ENCODE data around the gene CDKAL1.

CDKAL1 gene

DNA sequence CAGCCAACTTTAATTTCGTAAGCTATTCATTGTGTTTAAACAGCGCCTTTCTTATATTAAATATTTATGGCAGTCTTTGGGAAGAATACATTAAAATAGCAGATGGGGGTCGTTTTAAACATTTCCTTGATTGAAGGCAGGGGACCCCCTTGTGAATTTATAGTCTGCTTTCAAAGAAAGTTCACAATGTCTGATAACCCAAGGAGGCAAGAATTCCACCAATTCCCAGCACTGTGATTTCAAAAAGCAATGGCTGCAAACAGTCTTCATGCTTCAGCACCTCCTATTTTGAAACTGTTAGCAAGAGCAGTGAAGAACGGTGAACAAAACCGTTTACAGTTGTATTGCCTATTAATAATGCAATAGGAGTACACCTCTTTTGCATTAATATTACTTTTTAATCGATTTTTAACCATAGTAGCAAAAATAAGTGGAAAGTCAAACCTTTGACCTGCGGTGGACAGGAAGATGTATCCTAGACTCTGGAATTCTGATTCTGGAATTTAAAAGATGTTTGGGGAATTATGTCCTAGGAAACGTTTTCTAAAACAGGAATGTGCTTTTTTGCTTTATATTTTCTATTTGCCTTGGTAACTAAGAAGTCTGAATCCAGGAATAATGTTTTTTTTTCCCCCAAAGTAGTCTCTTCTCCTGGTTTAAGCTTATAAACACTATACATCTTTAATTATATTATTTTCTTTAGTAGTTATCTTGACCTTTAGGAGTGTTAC lies 393.0 kb downstream of the CDKAL1 start:
- H3K4me1 ChIP-seq (ENCODE audit: control insufficient read depth, insufficient read depth, low read length) = no peaks in the 10 kb centered on the region
- no peaks in the 10 kb centered on the region for H3K36me3 ChIP-seq (ENCODE audit: control insufficient read depth, insufficient read depth, low read length)
- H3K9me3 ChIP-seq (ENCODE audit: control insufficient read depth, insufficient read depth, low read length) = no peaks in the 10 kb centered on the region
- no peak overlapping the region for H3K27ac ChIP-seq (ENCODE audit: low read length)
- no peaks in the 10 kb centered on the region for H3K27me3 ChIP-seq (ENCODE audit: control insufficient read depth, insufficient read depth, low read length)
- no peak for DNase-seq (ENCODE audit: low read depth, low spot score)
- no peak overlapping the region for H3K4me3 ChIP-seq (ENCODE audit: low read length)
- no CpG with 5 or more reads among the region's 8 CpGs for WGBS (ENCODE audit: insufficient coverage, insufficient read length)

DNA sequence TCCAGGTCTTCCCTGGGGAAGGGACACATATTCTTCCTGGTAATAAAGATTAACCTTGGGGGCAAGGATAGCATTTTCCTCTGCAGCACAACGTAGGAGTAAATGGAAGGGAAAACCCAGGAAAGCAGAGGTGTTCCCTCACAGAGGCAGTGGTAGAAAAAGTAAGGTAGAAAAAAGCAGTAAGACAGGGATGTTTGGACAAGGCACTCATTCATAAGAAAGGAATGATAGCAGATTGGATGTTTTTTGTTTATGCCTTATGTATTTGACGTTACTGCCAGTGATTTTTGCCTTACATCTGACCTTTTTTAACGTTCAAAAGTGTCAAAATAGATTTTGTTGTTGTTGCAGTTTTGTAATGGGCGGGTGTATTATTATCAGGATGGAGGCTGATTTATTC lies 395.0 kb downstream of the CDKAL1 start:
- no peak overlapping the region for H3K27ac ChIP-seq (ENCODE audit: low read length)
- no peaks in the 10 kb centered on the region for H3K36me3 ChIP-seq (ENCODE audit: control insufficient read depth, insufficient read depth, low read length)
- H3K4me1 ChIP-seq (ENCODE audit: control insufficient read depth, insufficient read depth, low read length) = no peaks in the 10 kb centered on the region
- H3K9me3 ChIP-seq (ENCODE audit: control insufficient read depth, insufficient read depth, low read length) = no peaks in the 10 kb centered on the region
- no peak overlapping the region for H3K4me3 ChIP-seq (ENCODE audit: low read length)
- no peaks in the 10 kb centered on the region for H3K27me3 ChIP-seq (ENCODE audit: control insufficient read depth, insufficient read depth, low read length)
- no CpG with 5 or more reads among the region's 4 CpGs for WGBS (ENCODE audit: insufficient coverage, insufficient read length)
- no peak for DNase-seq (ENCODE audit: low read depth, low spot score)

DNA sequence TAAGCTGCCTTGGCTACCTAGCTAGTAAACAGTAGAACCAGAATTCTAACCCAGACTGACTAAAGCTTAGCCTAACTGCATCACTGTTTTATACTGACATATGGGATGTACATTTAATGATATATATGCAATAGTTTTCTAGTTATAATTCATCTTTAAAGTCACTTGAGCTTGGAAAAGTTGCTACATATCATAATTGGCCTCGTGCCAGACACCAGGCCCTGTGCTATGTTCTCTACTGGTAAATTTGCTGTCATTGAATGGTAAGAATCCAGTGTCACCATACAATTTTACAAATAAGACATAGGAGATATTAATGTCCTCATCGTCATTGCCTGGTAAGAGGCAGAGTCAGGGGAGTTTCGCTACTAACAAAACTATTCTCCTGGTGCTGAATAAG lies 396.8 kb downstream of the CDKAL1 start:
- H3K27ac ChIP-seq (ENCODE audit: low read length) = no peak overlapping the region
- DNase-seq (ENCODE audit: low read depth, low spot score) = no peak
- no CpG with 5 or more reads among the region's 3 CpGs for WGBS (ENCODE audit: insufficient coverage, insufficient read length)
- no peaks in the 10 kb centered on the region for H3K9me3 ChIP-seq (ENCODE audit: control insufficient read depth, insufficient read depth, low read length)
- no peaks in the 10 kb centered on the region for H3K36me3 ChIP-seq (ENCODE audit: control insufficient read depth, insufficient read depth, low read length)
- H3K4me3 ChIP-seq (ENCODE audit: low read length) = no peak overlapping the region
- no peaks in the 10 kb centered on the region for H3K27me3 ChIP-seq (ENCODE audit: control insufficient read depth, insufficient read depth, low read length)
- H3K4me1 ChIP-seq (ENCODE audit: control insufficient read depth, insufficient read depth, low read length) = no peaks in the 10 kb centered on the region

DNA sequence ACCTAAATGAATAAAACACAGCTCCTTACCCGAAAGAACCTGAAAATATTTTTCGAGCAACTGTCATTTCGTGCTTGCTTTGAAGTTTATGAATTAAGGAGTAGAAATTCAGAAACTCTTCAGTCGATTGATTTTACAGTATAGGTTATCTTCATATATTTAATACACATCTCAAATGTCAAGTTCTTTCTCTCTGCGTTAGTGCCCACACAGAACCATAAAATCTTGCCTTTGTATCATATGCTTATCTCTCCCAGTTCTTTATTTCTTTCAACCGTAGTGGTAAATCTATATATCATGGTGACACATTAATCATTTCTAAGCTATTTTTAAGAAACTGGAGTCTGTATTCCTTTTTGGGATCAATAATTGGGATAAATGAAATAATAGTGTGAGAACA lies 397.5 kb downstream of the CDKAL1 start:
- WGBS (ENCODE audit: insufficient coverage, insufficient read length) = no CpG with 5 or more reads among the region's 6 CpGs
- DNase-seq (ENCODE audit: low read depth, low spot score) = no peak
- no peak overlapping the region for H3K4me3 ChIP-seq (ENCODE audit: low read length)
- H3K36me3 ChIP-seq (ENCODE audit: control insufficient read depth, insufficient read depth, low read length) = no peaks in the 10 kb centered on the region
- H3K27ac ChIP-seq (ENCODE audit: low read length) = no peak overlapping the region
- H3K27me3 ChIP-seq (ENCODE audit: control insufficient read depth, insufficient read depth, low read length) = no peaks in the 10 kb centered on the region
- H3K4me1 ChIP-seq (ENCODE audit: control insufficient read depth, insufficient read depth, low read length) = no peaks in the 10 kb centered on the region
- no peaks in the 10 kb centered on the region for H3K9me3 ChIP-seq (ENCODE audit: control insufficient read depth, insufficient read depth, low read length)

DNA sequence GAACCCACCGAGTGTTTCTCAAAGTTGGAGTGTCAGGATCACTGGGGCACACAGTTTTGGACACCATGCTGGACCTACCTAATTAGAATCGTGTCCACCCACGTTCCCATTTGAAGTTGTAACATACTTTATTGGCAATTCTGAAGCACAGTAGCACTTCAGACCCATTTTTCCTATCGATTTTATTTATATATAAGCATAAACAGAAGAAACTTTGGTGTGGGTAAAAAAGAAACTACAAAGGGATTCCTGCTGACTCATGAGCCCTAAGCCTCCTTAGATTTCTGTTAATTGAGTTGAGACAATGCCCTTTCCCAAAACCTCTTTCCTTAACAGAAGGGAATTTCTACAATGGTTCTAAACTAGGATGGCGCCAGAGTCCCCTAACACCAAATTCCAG lies 398.0 kb downstream of the CDKAL1 start:
- Histone ChIP-seq H3K27ac (ENCODE audit: low read length) (no peak overlapping the region), H3K4me1 (ENCODE audit: control insufficient read depth, insufficient read depth, low read length) (no peaks in the 10 kb centered on the region), H3K9me3 (ENCODE audit: control insufficient read depth, insufficient read depth, low read length) (no peaks in the 10 kb centered on the region), H3K27me3 (ENCODE audit: control insufficient read depth, insufficient read depth, low read length) (no peaks in the 10 kb centered on the region), H3K36me3 (ENCODE audit: control insufficient read depth, insufficient read depth, low read length) (no peaks in the 10 kb centered on the region), H3K4me3 (ENCODE audit: low read length) (no peak overlapping the region)
- DNase-seq (ENCODE audit: low read depth, low spot score) = no peak
- WGBS (ENCODE audit: insufficient coverage, insufficient read length) = no CpG with 5 or more reads among the region's 5 CpGs

DNA sequence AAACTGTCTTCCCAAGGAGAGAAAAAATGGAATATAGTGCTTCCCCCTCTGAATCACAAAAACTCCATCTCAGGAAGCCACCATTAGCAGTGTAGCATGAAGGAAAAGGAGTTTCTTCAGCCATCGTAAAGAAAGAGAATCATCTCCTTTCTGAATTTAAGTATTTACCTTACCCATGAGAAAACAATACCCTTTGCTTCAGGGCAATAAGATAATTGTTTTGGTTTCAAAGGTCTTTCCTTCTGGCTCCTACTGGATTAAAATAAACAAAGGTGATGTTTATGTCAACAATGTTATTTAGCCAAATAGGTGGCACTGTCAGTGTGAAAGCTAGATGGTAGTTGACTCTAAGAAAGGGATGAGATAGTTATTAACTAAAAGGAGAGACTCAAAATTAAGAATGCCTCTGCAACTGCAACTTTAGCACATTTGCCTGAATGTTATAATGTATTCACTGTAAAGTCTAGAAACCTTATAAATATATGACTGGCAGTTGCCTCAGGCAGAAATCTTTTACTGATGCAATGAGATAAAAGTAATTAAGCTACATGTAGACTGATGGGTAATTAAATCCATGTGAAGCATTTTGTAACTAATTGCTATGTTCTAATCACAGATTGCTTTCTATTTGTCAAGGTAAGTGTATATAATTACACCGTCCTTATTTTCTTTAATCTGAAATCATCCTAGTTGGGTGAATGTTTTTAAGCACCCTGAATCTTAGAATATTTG lies 399.0 kb downstream of the CDKAL1 start:
- no peak for DNase-seq (ENCODE audit: low read depth, low spot score)
- WGBS (ENCODE audit: insufficient coverage, insufficient read length) = no CpG with 5 or more reads among the region's 2 CpGs
- Histone ChIP-seq H3K36me3 (ENCODE audit: control insufficient read depth, insufficient read depth, low read length) (no peaks in the 10 kb centered on the region), H3K27ac (ENCODE audit: low read length) (no peak overlapping the region), H3K9me3 (ENCODE audit: control insufficient read depth, insufficient read depth, low read length) (no peaks in the 10 kb centered on the region), H3K27me3 (ENCODE audit: control insufficient read depth, insufficient read depth, low read length) (no peaks in the 10 kb centered on the region), H3K4me1 (ENCODE audit: control insufficient read depth, insufficient read depth, low read length) (no peaks in the 10 kb centered on the region), H3K4me3 (ENCODE audit: low read length) (no peak overlapping the region)

DNA sequence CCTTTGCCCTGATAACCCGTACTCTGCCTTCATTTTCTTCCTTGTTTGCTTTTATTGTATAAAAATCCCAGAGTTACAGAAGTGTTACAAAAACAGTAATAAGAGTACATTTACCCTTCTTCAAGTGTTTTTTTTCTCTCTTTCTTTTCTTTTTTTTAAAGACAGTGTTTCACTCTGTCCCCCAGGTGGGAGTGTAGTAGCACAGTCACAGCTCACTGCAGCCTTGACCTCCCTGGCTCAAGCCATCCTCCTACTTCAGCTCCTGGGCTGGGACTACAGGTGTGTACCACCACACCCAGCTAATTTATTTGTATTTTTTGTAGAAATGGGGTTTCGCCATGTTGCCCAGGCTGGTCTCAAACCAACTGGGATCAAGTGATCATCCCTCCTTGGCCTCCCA lies 402.7 kb downstream of the CDKAL1 start:
- Histone ChIP-seq H3K27me3 (ENCODE audit: control insufficient read depth, insufficient read depth, low read length) (no peaks in the 10 kb centered on the region), H3K36me3 (ENCODE audit: control insufficient read depth, insufficient read depth, low read length) (no peaks in the 10 kb centered on the region), H3K4me1 (ENCODE audit: control insufficient read depth, insufficient read depth, low read length) (no peaks in the 10 kb centered on the region), H3K9me3 (ENCODE audit: control insufficient read depth, insufficient read depth, low read length) (no peaks in the 10 kb centered on the region), H3K4me3 (ENCODE audit: low read length) (no peak overlapping the region), H3K27ac (ENCODE audit: low read length) (no peak overlapping the region)
- no peak for DNase-seq (ENCODE audit: low read depth, low spot score)
- no CpG with 5 or more reads among the region's 2 CpGs for WGBS (ENCODE audit: insufficient coverage, insufficient read length)

DNA sequence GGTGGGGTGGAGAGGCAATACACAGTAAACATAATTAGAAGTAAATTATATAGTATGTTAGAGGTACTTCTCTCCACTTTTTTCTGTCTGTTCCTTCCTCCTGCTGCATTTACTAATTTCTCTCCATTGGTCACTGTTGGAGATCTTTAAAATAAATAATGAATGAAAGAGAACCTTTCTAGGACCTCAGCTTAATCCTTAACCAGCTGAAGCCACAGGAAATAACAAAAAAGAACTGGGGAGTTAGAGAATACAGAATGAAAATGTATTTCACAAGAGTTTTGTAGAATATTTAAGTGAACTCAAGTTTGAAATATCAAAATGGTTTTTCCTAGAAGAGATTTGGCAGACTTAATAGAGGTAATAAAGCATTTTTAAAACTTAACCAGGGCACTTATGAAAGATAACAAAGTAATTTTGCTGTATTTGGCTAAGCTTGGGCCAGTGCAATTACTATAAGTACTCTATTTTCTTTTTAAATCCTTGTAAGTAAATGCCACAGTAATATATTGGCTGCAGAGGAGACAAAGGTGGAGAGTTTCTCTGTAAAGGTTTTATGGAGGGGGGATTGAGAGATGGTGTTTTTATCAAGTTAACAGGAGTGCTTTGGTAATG lies 405.0 kb downstream of the CDKAL1 start:
- Histone ChIP-seq H3K4me3 (ENCODE audit: low read length) (no peak overlapping the region), H3K36me3 (ENCODE audit: control insufficient read depth, insufficient read depth, low read length) (no peaks in the 10 kb centered on the region), H3K27ac (ENCODE audit: low read length) (no peak overlapping the region), H3K4me1 (ENCODE audit: control insufficient read depth, insufficient read depth, low read length) (no peaks in the 10 kb centered on the region), H3K9me3 (ENCODE audit: control insufficient read depth, insufficient read depth, low read length) (no peaks in the 10 kb centered on the region), H3K27me3 (ENCODE audit: control insufficient read depth, insufficient read depth, low read length) (no peaks in the 10 kb centered on the region)
- DNase-seq (ENCODE audit: low read depth, low spot score) = no peak

DNA sequence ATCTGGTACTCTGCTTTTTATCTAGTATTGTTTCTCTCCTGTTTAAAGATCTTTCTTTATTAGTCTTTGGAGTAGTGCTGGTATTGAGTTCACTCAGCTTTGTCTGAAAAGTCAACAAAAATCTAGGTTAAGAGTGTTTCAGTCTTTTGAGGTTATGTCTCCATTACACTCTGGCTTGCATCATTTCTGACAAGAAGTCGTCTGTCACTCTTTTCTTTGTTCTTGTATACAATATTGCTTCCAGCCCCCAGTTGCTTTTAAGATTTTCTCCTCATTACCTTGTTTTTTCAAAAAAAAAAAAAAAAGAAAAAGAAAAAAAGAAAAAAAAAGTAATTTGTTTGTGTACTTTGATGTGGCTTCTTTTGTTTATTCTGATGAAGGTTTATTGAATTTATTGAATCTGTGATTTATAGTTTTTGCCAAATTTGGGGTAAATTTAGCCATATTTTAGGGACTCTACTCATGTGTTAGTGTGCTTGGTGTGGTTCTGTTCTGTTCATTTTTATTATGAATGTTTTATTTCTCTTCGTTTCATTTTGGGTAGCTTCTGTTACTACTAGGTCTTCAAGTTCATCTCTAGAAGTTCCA lies 408.9 kb downstream of the CDKAL1 start:
- Histone ChIP-seq H3K27me3 (ENCODE audit: control insufficient read depth, insufficient read depth, low read length) (no peaks in the 10 kb centered on the region), H3K36me3 (ENCODE audit: control insufficient read depth, insufficient read depth, low read length) (no peaks in the 10 kb centered on the region), H3K4me1 (ENCODE audit: control insufficient read depth, insufficient read depth, low read length) (no peaks in the 10 kb centered on the region), H3K27ac (ENCODE audit: low read length) (no peak overlapping the region), H3K4me3 (ENCODE audit: low read length) (no peak overlapping the region), H3K9me3 (ENCODE audit: control insufficient read depth, insufficient read depth, low read length) (no peaks in the 10 kb centered on the region)
- DNase-seq (ENCODE audit: low read depth, low spot score) = no peak
- no CpG with 5 or more reads among the region's 2 CpGs for WGBS (ENCODE audit: insufficient coverage, insufficient read length)

DNA sequence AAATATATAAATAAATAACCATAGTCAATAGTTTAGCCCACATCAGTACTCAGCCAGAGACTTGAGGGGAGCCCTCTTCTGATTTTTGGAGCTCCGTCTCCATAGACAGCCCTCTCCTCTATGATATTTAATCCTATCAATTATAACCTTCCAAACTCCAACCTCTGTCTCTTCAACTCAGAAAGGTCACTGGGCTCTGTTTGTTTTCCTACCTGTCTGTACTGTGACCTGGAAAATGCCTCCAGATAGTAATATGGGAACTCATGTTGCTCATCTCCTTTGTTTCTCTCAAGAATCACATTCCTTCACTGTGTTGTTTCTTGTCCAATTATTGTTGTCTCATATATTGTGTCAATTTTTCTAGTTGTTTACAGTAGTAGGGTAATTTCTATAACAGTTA lies 409.7 kb downstream of the CDKAL1 start:
- Histone ChIP-seq H3K4me1 (ENCODE audit: control insufficient read depth, insufficient read depth, low read length) (no peaks in the 10 kb centered on the region), H3K36me3 (ENCODE audit: control insufficient read depth, insufficient read depth, low read length) (no peaks in the 10 kb centered on the region), H3K27me3 (ENCODE audit: control insufficient read depth, insufficient read depth, low read length) (no peaks in the 10 kb centered on the region), H3K27ac (ENCODE audit: low read length) (no peak overlapping the region), H3K4me3 (ENCODE audit: low read length) (no peak overlapping the region), H3K9me3 (ENCODE audit: control insufficient read depth, insufficient read depth, low read length) (no peaks in the 10 kb centered on the region)
- DNase-seq (ENCODE audit: low read depth, low spot score) = no peak
- WGBS (ENCODE audit: insufficient coverage, insufficient read length) = no CpG with 5 or more reads among the region's 1 CpG

Measured in iPS DF 6.9 (cell line).